ENCODE data around the gene CNTNAP2. TPM values are rescaled to one million over a fixed set of nuclear protein-coding genes. Genes with fewer than 3 reads are reported as not detected.

The CNTNAP2 gene
- total and polyA plus RNA-seq, 8 donors = 0.19 to 18.2 (median 0.56) TPM

GRCh38 chr7:146788008-146788407, 671.4 kb downstream of the CNTNAP2 start:
- Histone ChIP-seq H3K4me3 (no peak overlapping the region), H3K9me3 (peaks cover 0 to 4% (median 2%) of the 10 kb centered on the region in 4 donors), H3K27ac (no peak overlapping the region), H3K4me1 (no peaks in the 10 kb centered on the region), H3K36me3 (no peaks in the 10 kb centered on the region), H3K27me3 (no peaks in the 10 kb centered on the region)
- intact Hi-C loops (cut with DNase I; ENCODE audit: low total_unique reads) = no loop called here
- 84 to 93% (median 92%) methylated on average over 4 to 15 of the region's 15 CpGs for WGBS, 5 donors
- TF ChIP-seq POLR2A (IDR thresholded peaks at IDR 0.05) (no peak), EP300 (IDR thresholded peaks at IDR 0.05) (no peak)
- TF ChIP-seq, protein P1, sequence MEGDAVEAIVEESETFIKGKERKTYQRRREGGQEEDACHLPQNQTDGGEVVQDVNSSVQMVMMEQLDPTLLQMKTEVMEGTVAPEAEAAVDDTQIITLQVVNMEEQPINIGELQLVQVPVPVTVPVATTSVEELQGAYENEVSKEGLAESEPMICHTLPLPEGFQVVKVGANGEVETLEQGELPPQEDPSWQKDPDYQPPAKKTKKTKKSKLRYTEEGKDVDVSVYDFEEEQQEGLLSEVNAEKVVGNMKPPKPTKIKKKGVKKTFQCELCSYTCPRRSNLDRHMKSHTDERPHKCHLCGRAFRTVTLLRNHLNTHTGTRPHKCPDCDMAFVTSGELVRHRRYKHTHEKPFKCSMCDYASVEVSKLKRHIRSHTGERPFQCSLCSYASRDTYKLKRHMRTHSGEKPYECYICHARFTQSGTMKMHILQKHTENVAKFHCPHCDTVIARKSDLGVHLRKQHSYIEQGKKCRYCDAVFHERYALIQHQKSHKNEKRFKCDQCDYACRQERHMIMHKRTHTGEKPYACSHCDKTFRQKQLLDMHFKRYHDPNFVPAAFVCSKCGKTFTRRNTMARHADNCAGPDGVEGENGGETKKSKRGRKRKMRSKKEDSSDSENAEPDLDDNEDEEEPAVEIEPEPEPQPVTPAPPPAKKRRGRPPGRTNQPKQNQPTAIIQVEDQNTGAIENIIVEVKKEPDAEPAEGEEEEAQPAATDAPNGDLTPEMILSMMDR (IDR thresholded peaks at IDR 0.05) = no peak
- DNase-seq = no peak

DNA sequence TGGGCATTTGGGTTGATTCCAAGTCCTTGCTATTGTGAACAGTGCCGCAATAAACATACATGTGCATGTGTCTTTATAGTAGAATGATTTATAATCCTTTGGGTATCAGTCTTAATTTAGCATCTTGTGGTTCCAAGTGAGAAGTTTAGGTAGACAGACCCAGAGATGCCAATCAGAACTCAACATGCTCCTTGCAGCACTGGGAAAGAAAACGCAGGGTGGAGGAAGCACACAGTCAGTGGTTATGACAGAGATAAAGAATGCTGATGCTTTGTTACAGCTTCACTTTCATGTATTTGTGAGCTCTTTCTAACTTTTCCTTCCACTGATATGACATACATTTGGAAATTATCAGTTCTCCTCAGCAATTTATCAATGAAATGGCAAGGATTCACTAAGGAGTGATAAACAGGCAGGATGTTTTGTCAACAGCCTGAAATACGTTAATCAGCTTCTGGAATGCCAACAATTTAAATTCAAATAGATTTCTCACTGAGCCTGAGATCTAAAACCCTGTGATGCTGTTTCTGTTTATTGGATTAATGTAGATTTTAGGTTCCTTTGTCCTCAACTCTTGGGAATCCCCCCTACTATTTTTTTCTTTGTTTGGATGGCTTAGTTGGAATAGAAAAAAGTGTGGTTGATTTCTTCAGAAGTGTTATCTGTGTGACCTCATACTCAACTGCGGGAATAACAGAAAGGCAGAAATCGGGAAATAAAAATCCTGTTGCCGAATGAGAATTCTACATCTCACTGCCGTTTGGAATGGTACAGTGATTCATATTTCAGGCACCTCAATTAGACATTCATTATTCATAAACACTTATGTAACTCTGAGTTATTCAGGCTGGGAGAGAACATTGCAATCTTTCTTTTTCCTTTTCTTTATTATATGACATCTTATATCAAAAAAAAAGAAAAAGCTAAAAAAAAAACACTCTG, 675.0 kb downstream of the CNTNAP2 start:
- no peak for TF ChIP-seq POLR2AphosphoS5 (IDR thresholded peaks at IDR 0.05)
- TF ChIP-seq POLR2A (IDR thresholded peaks at IDR 0.05) = no peak
- no peak for TF ChIP-seq EP300 (IDR thresholded peaks at IDR 0.05)
- TF ChIP-seq, protein P1 (IDR thresholded peaks at IDR 0.05) = no peak
- WGBS, 5 donors = 44 to 54% (median 45%) methylated on average over 7 of the region's 7 CpGs
- H3K36me3 ChIP-seq = no peaks in the 10 kb centered on the region
- H3K27me3 ChIP-seq = no peaks in the 10 kb centered on the region
- intact Hi-C loops (cut with DNase I; ENCODE audit: low total_unique reads) = no loop called here
- H3K4me1 ChIP-seq = no peaks in the 10 kb centered on the region
- H3K27ac ChIP-seq = no peak overlapping the region
- no peak overlapping the region for H3K4me3 ChIP-seq
- peak in 1 of 2 donors; percentile 10 for DNase-seq
- H3K9me3 ChIP-seq = peaks cover 0 to 22% (median 12%) of the 10 kb centered on the region in 4 donors

- Histone ChIP-seq H3K4me3 (no peak overlapping the region), H3K27ac (no peak overlapping the region), H3K27me3 (no peaks in the 10 kb centered on the region), H3K9me3 (peaks cover 0 to 11% (median 3%) of the 10 kb centered on the region in 4 donors), H3K36me3 (no peaks in the 10 kb centered on the region), H3K4me1 (no peaks in the 10 kb centered on the region)
- no peak for DNase-seq
- intact Hi-C loops (cut with DNase I; ENCODE audit: low total_unique reads) = no loop called here
- TF ChIP-seq, protein P1 (IDR thresholded peaks at IDR 0.05) = no peak
- no peak for TF ChIP-seq POLR2A (IDR thresholded peaks at IDR 0.05)
- 85 to 96% (median 92%) methylated on average over 1 of the region's 1 CpG for WGBS, 5 donors
Observed at GRCh38 chr7:146804620-146805019, 688.0 kb downstream of the CNTNAP2 start.

DNA sequence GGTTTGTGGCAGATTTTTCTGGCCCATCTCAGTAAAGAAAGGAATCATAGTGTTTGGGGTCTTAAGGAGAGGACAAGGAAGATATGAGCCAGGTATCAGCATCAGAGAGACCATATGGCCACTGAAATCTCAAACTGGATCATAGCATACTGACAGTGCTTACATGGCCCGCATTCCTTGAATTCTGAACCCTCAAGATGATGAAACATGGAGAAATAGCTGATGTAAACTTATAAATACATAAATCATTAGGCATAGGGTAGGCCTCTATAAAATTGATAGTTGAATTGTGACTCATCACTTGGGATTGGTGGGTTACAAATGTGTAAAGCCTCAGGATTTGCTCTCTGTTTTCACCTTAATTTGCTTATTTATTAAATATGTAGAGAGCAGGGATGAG, 688.5 kb downstream of the CNTNAP2 start:
- H3K9me3 ChIP-seq = peaks cover 0 to 10% (median 3%) of the 10 kb centered on the region in 4 donors
- no peak overlapping the region for H3K27ac ChIP-seq
- intact Hi-C loops (cut with DNase I; ENCODE audit: low total_unique reads) = no loop called here
- H3K27me3 ChIP-seq = no peaks in the 10 kb centered on the region
- no peak for DNase-seq
- 65 to 86% (median 82%) methylated on average over 1 of the region's 1 CpG for WGBS, 5 donors
- no peaks in the 10 kb centered on the region for H3K4me1 ChIP-seq
- no peak overlapping the region for H3K4me3 ChIP-seq
- H3K36me3 ChIP-seq = no peaks in the 10 kb centered on the region
- TF ChIP-seq, protein P1 (IDR thresholded peaks at IDR 0.05) = no peak
- TF ChIP-seq POLR2A (IDR thresholded peaks at IDR 0.05) (no peak), POLR2AphosphoS5 (IDR thresholded peaks at IDR 0.05) (no peak), EP300 (IDR thresholded peaks at IDR 0.05) (no peak)

All from stomach (tissue), 9 donors.